ENCODE results near the gene LBX2. TPM values are rescaled to one million over a fixed set of nuclear protein-coding genes. Genes with fewer than 3 reads are reported as not detected.

Gene LBX2
- total and polyA plus RNA-seq, 4 donors = 0.84 to 2.8 (median 2.5) TPM

DNA sequence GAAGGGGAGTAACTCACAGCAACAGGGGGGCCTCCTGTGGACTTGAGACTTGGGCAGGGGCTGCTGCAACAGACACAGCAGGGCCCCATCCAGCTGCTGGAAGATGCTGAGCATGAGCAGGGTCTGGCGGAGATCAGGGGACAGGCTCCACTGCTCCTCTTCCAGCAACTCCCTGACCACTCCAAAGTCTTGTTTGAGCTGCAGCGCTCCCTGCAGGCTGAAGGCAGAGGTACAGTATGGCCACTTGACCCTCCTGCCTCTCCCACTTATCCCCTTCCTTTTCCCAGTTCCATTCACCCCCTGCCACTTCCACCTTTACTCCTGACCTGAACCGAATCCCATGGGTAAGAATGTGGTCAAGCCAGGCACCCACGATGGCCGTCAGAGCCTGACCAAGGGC lies 24.5 kb downstream of the LBX2 start:
- H3K4me1 ChIP-seq (ENCODE audit: control insufficient read depth in 4 of 4, insufficient read depth in 4 of 4, low read length in 3 of 4) = peaks cover 10 to 30% (median 23%) of the 10 kb centered on the region in 4 donors

DNA sequence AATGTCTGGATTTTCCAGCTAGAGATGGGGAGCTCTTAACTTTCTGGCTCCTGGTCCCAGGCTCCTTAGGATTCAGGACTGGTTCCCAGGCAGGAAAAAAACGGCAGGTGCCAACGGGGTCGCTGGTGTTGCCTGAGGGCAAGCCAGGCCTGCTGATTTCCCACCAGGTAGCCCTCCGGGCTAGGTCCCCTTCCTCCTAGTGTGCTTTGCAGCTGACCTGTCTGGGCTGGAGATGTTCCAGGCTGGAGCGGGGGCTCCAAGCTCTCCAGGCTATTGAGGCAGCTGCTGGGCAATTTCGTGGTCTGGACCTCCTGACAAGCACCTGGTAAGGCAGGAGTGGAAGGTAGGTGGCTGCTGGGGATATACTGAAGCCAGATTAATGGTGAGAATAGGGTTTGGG lies 24.9 kb downstream of the LBX2 start:
- Histone ChIP-seq H3K4me1 (ENCODE audit: control insufficient read depth in 4 of 4, insufficient read depth in 4 of 4, low read length in 3 of 4) (peaks cover 10 to 30% (median 23%) of the 10 kb centered on the region in 4 donors), H3K27me3 (ENCODE audit: control insufficient read depth in 4 of 4, insufficient read depth in 4 of 4, low read length in 3 of 4) (no peaks in the 10 kb centered on the region), H3K36me3 (ENCODE audit: control insufficient read depth in 4 of 4, insufficient read depth in 3 of 4, low read depth in 1 of 4, low read length in 3 of 4) (peaks cover 2 to 13% (median 12%) of the 10 kb centered on the region in 4 donors), H3K9me3 (ENCODE audit: control insufficient read depth in 4 of 4, low read length in 3 of 4) (no peaks in the 10 kb centered on the region), H3K9ac (ENCODE audit: low read depth in 1 of 2, low read length in 2 of 2) (no peak overlapping the region), H3K27ac (ENCODE audit: low read depth in 1 of 2, low read length in 2 of 2) (no peak overlapping the region), H3K4me3 (ENCODE audit: low read depth in 1 of 3, low read length in 3 of 3) (no peak overlapping the region)
- no peak for DNase-seq (ENCODE audit: low spot score)
- 95% methylated on average over 6 of the region's 6 CpGs for WGBS
- TF ChIP-seq YY1 (IDR thresholded peaks at IDR 0.05) = no peak
- TF ChIP-seq NR2F2 (IDR thresholded peaks at IDR 0.05) = no peak
- TF ChIP-seq GABPA (IDR thresholded peaks at IDR 0.05 in 1 of 2, conservative IDR thresholded peaks at IDR 0.05 in 1 of 2) = no peak
- TF ChIP-seq, protein P1, sequence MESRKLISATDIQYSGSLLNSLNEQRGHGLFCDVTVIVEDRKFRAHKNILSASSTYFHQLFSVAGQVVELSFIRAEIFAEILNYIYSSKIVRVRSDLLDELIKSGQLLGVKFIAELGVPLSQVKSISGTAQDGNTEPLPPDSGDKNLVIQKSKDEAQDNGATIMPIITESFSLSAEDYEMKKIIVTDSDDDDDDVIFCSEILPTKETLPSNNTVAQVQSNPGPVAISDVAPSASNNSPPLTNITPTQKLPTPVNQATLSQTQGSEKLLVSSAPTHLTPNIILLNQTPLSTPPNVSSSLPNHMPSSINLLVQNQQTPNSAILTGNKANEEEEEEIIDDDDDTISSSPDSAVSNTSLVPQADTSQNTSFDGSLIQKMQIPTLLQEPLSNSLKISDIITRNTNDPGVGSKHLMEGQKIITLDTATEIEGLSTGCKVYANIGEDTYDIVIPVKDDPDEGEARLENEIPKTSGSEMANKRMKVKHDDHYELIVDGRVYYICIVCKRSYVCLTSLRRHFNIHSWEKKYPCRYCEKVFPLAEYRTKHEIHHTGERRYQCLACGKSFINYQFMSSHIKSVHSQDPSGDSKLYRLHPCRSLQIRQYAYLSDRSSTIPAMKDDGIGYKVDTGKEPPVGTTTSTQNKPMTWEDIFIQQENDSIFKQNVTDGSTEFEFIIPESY (IDR thresholded peaks at IDR 0.05) = no peak
- TF ChIP-seq, protein P2, sequence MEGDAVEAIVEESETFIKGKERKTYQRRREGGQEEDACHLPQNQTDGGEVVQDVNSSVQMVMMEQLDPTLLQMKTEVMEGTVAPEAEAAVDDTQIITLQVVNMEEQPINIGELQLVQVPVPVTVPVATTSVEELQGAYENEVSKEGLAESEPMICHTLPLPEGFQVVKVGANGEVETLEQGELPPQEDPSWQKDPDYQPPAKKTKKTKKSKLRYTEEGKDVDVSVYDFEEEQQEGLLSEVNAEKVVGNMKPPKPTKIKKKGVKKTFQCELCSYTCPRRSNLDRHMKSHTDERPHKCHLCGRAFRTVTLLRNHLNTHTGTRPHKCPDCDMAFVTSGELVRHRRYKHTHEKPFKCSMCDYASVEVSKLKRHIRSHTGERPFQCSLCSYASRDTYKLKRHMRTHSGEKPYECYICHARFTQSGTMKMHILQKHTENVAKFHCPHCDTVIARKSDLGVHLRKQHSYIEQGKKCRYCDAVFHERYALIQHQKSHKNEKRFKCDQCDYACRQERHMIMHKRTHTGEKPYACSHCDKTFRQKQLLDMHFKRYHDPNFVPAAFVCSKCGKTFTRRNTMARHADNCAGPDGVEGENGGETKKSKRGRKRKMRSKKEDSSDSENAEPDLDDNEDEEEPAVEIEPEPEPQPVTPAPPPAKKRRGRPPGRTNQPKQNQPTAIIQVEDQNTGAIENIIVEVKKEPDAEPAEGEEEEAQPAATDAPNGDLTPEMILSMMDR (IDR thresholded peaks at IDR 0.05; ENCODE audit: low read depth, low read length, missing input control) = no peak
- TF ChIP-seq, protein P3, sequence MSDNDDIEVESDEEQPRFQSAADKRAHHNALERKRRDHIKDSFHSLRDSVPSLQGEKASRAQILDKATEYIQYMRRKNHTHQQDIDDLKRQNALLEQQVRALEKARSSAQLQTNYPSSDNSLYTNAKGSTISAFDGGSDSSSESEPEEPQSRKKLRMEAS (IDR thresholded peaks at IDR 0.05) = no peak
- TF ChIP-seq, protein P4, sequence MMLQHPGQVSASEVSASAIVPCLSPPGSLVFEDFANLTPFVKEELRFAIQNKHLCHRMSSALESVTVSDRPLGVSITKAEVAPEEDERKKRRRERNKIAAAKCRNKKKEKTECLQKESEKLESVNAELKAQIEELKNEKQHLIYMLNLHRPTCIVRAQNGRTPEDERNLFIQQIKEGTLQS (IDR thresholded peaks at IDR 0.05) = no peak
- no peak for TF ChIP-seq HNF4G (IDR thresholded peaks at IDR 0.05)
- TF ChIP-seq TAF1 (conservative IDR thresholded peaks at IDR 0.05) = no peak

More for the DNA sequence above, 24.5 kb downstream of the LBX2 start:
- H3K9ac ChIP-seq (ENCODE audit: low read depth in 1 of 2, low read length in 2 of 2) = no peak overlapping the region
- H3K27me3 ChIP-seq (ENCODE audit: control insufficient read depth in 4 of 4, insufficient read depth in 4 of 4, low read length in 3 of 4) = no peaks in the 10 kb centered on the region
- no peak overlapping the region for H3K4me3 ChIP-seq (ENCODE audit: low read depth in 1 of 3, low read length in 3 of 3)
- H3K36me3 ChIP-seq (ENCODE audit: control insufficient read depth in 4 of 4, insufficient read depth in 3 of 4, low read depth in 1 of 4, low read length in 3 of 4) = peaks cover 2 to 14% (median 13%) of the 10 kb centered on the region in 4 donors
- no peak for DNase-seq (ENCODE audit: low spot score)
- H3K27ac ChIP-seq (ENCODE audit: low read depth in 1 of 2, low read length in 2 of 2) = no peak overlapping the region
- no peaks in the 10 kb centered on the region for H3K9me3 ChIP-seq (ENCODE audit: control insufficient read depth in 4 of 4, low read length in 3 of 4)
- TF ChIP-seq TAF1 (conservative IDR thresholded peaks at IDR 0.05) = no peak
- TF ChIP-seq, protein P2 (IDR thresholded peaks at IDR 0.05; ENCODE audit: low read depth, low read length, missing input control) = no peak
- TF ChIP-seq HNF4G (IDR thresholded peaks at IDR 0.05) = no peak
- TF ChIP-seq HNF4A (conservative IDR thresholded peaks at IDR 0.05) = no peak
- no peak for TF ChIP-seq FOXA2 (IDR thresholded peaks at IDR 0.05)
- TF ChIP-seq RXRA (IDR thresholded peaks at IDR 0.05) = no peak
- TF ChIP-seq RAD21 (IDR thresholded peaks at IDR 0.05) = no peak
- no peak for TF ChIP-seq EGR1 (IDR thresholded peaks at IDR 0.05; ENCODE audit: low read depth in 2 of 2)
- TF ChIP-seq FOXA1 (IDR thresholded peaks at IDR 0.05) = no peak
- TF ChIP-seq NR2F2 (IDR thresholded peaks at IDR 0.05) = no peak
- TF ChIP-seq, protein P5, sequence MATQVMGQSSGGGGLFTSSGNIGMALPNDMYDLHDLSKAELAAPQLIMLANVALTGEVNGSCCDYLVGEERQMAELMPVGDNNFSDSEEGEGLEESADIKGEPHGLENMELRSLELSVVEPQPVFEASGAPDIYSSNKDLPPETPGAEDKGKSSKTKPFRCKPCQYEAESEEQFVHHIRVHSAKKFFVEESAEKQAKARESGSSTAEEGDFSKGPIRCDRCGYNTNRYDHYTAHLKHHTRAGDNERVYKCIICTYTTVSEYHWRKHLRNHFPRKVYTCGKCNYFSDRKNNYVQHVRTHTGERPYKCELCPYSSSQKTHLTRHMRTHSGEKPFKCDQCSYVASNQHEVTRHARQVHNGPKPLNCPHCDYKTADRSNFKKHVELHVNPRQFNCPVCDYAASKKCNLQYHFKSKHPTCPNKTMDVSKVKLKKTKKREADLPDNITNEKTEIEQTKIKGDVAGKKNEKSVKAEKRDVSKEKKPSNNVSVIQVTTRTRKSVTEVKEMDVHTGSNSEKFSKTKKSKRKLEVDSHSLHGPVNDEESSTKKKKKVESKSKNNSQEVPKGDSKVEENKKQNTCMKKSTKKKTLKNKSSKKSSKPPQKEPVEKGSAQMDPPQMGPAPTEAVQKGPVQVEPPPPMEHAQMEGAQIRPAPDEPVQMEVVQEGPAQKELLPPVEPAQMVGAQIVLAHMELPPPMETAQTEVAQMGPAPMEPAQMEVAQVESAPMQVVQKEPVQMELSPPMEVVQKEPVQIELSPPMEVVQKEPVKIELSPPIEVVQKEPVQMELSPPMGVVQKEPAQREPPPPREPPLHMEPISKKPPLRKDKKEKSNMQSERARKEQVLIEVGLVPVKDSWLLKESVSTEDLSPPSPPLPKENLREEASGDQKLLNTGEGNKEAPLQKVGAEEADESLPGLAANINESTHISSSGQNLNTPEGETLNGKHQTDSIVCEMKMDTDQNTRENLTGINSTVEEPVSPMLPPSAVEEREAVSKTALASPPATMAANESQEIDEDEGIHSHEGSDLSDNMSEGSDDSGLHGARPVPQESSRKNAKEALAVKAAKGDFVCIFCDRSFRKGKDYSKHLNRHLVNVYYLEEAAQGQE (IDR thresholded peaks at IDR 0.05) = no peak
- TF ChIP-seq YY1 (IDR thresholded peaks at IDR 0.05) = no peak
- TF ChIP-seq SP1 (IDR thresholded peaks at IDR 0.05) = no peak
- no peak for TF ChIP-seq GABPA (IDR thresholded peaks at IDR 0.05 in 1 of 2, conservative IDR thresholded peaks at IDR 0.05 in 1 of 2)
- TF ChIP-seq, protein P3 (IDR thresholded peaks at IDR 0.05) = no peak
- 93% methylated on average over 5 of the region's 5 CpGs for WGBS
